HepG2 (cell line): Measurements from ENCODE around the gene ZNF669. TPM values are rescaled to one million over a fixed set of nuclear protein-coding genes. Genes with fewer than 3 reads are reported as not detected.

ENCODE experiments used
- ARID2 ChIP-seq: sonication (generic); formaldehyde crosslinking; IDR thresholded peaks from 2 replicates; pipeline ENCODE4 v1.8.1; 2022; ENCODE audit warnings: mild to moderate bottlenecking, missing genetic modification reagents, borderline replicate concordance
- ARNT2 ChIP-seq: sonication (generic); formaldehyde crosslinking; IDR thresholded peaks from 2 replicates; pipeline ENCODE4 v1.8.0; 2022; ENCODE audit warnings: mild to moderate bottlenecking, low read depth, missing genetic modification reagents, moderate library complexity
- ATF1 ChIP-seq: IDR thresholded peaks from 2 replicates; pipeline ENCODE4 v1.6.1; 2016; ENCODE audit warnings: mild to moderate bottlenecking, control low read depth
- CREB1 ChIP-seq, 2 experiments: fragments of 450-650 bp in 1 of 2; IDR thresholded peaks; 2 replicates each; pipeline ENCODE4 v1.6.1; 2016 to 2017; ENCODE audit warnings: control low read depth in 1 of 2, mild to moderate bottlenecking in 1 of 2, missing compliant biosample characterization in 1 of 2, missing genetic modification characterization in 1 of 2
- E2F1 ChIP-seq: sonication (generic); formaldehyde crosslinking; IDR thresholded peaks from 2 replicates; pipeline ENCODE4 v1.5.0; 2020; ENCODE audit warnings: missing genetic modification reagents
- FOXJ3 ChIP-seq: sonication (generic); formaldehyde crosslinking; IDR thresholded peaks from 2 replicates; pipeline ENCODE4 v1.4.0; 2020; ENCODE audit warnings: missing genetic modification reagents, mild to moderate bottlenecking, borderline replicate concordance
- KLF9 ChIP-seq: IDR thresholded peaks from 2 replicates; pipeline ENCODE4 v1.6.1; 2016; ENCODE audit warnings: low read depth
- NBN ChIP-seq: fragments of 450-650 bp; conservative IDR thresholded peaks from 2 replicates; pipeline ENCODE4 v1.6.1; 2017
- NCOR1 ChIP-seq: fragments of 200-600 bp; sonication (generic); IDR thresholded peaks from 2 replicates; pipeline ENCODE4 v1.7.0; 2017; ENCODE audit warnings: antibody characterized with exemption, low read length, borderline replicate concordance
- NFE2L1 ChIP-seq: sonication (generic); formaldehyde crosslinking; IDR thresholded peaks from 2 replicates; pipeline ENCODE4 v1.4.0; 2020; ENCODE audit warnings: missing genetic modification reagents, mild to moderate bottlenecking, borderline replicate concordance
- NFYC ChIP-seq: IDR thresholded peaks from 2 replicates; pipeline ENCODE4 v1.6.1; 2016; ENCODE audit warnings: missing genetic modification reagents, missing compliant biosample characterization
- SAP130 ChIP-seq: IDR thresholded peaks from 2 replicates; pipeline ENCODE4 v1.6.1; 2016; ENCODE audit warnings: low read depth
- SETDB1 ChIP-seq: sonication (generic); formaldehyde crosslinking; IDR thresholded peaks from 2 replicates; pipeline ENCODE4 v1.5.1; 2020; ENCODE audit warnings: missing genetic modification reagents, mild to moderate bottlenecking, borderline replicate concordance
- SMC3 ChIP-seq: IDR thresholded peaks from 2 replicates; pipeline ENCODE4 v1.6.1; 2011; ENCODE audit warnings: low read length, improper control_type of control experiment
- SOX5 ChIP-seq: IDR thresholded peaks from 2 replicates; pipeline ENCODE4 v1.6.1; 2016; ENCODE audit warnings: borderline replicate concordance
- TBP ChIP-seq: sonication (generic); formaldehyde crosslinking; IDR thresholded peaks from 2 replicates; pipeline ENCODE4 v1.5.0; 2020; ENCODE audit warnings: missing genetic modification reagents
- TFDP2 ChIP-seq: sonication (generic); formaldehyde crosslinking; IDR thresholded peaks from 2 replicates; pipeline ENCODE4 v1.4.0; 2020; ENCODE audit warnings: missing genetic modification reagents
- ZFP90 ChIP-seq: sonication (generic); formaldehyde crosslinking; IDR thresholded peaks from 2 replicates; pipeline ENCODE4 v1.8.0; 2022; ENCODE audit warnings: missing genetic modification reagents, mild to moderate bottlenecking, inconsistent platforms, borderline replicate concordance
- ZNF251 ChIP-seq: sonication (generic); formaldehyde crosslinking; IDR thresholded peaks from 2 replicates; pipeline ENCODE4 v1.9.0; 2021; ENCODE audit warnings: mild to moderate bottlenecking, missing genetic modification reagents
- ZNF451 ChIP-seq: sonication (generic); formaldehyde crosslinking; IDR thresholded peaks from 2 replicates; pipeline ENCODE4 v1.5.0; 2020; ENCODE audit warnings: mild to moderate bottlenecking, missing genetic modification reagents
- ZNF547 ChIP-seq: sonication (generic); formaldehyde crosslinking; IDR thresholded peaks from 2 replicates; pipeline ENCODE4 v1.5.1; 2020; ENCODE audit warnings: mild to moderate bottlenecking, missing genetic modification reagents
- ZNF639 ChIP-seq: conservative IDR thresholded peaks from 2 replicates; pipeline ENCODE4 v1.6.1; 2018; ENCODE audit warnings: missing genetic modification reagents
- ZNF790 ChIP-seq: sonication (generic); formaldehyde crosslinking; IDR thresholded peaks from 2 replicates; pipeline ENCODE4 v1.8.0; 2022; ENCODE audit warnings: missing genetic modification reagents, mild to moderate bottlenecking, borderline replicate concordance
- ZNF839 ChIP-seq: sonication (generic); formaldehyde crosslinking; IDR thresholded peaks from 2 replicates; pipeline ENCODE4 v1.4.0; 2020; ENCODE audit warnings: missing genetic modification reagents, mild to moderate bottlenecking, borderline replicate concordance
- ZUFSP ChIP-seq: sonication (generic); formaldehyde crosslinking; IDR thresholded peaks from 2 replicates; pipeline ENCODE4 v1.9.0; 2021; ENCODE audit warnings: missing genetic modification reagents, mild to moderate bottlenecking, borderline replicate concordance
- polyA plus RNA-seq, 8 experiments: library from polyadenylated mRNA; depleted of rRNA in 3 of 8; stranded (reverse) in 7 of 8; unstranded in 1 of 8; fragments of >200 nt; fragmentation: Illumina TruSeq in 4 of 8; extraction: Trizol in 4 of 8; gene quantifications; 2 replicates each; pipeline versions ENCODE4 v1.2.1 to v1.2.3, GENCODE V29; 2011 to 2016; ENCODE audit warnings: low read depth in 4 of 8, missing spikeins in 1 of 8, mixed read lengths in 1 of 8; ENCODE audit not compliant: insufficient read depth in 1 of 8
- total RNA-seq, 5 experiments: library from RNA; depleted of rRNA; stranded (reverse); fragments of >200 nt; fragmentation: Illumina TruSeq; extraction: Trizol; gene quantifications; 2 replicates each; pipeline ENCODE4 v1.2.3, GENCODE V29; 2016; ENCODE audit warnings: low read depth in 1 of 5

ZNF669 gene
- total and polyA plus RNA-seq, 2 of the 13 experiments (the other 11 are each of a cell fraction or from before 2014, with no cell fraction given), result 3.1 to 14.6 TPM

GRCh38 chr1:247089616-247090375 is 14.4 kb downstream of the ZNF669 start (continued):
- TF ChIP-seq SAP130 (CRISPR knock-in tag) (0 out of 2 replicates have a peak, but pooled peaks have one; percentile 12), E2F1 (CRISPR knock-in tag) (no peak), TFDP2 (CRISPR knock-in tag) (no peak), NBN (no peak), ZNF839 (CRISPR knock-in tag) (no peak), ZNF547 (CRISPR knock-in tag) (0 out of 2 replicates have a peak, but pooled peaks have one; percentile 27), SOX5 (CRISPR knock-in tag) (no peak), ZUFSP (CRISPR knock-in tag) (no peak), NFYC (CRISPR knock-in tag) (no peak), SMC3 (no peak), ZNF639 (no peak), NFE2L1 (CRISPR knock-in tag) (no peak), ARNT2 (CRISPR knock-in tag) (no peak), ZFP90 (no peak; the same call in 1 of the 2 replicates), ZNF790 (CRISPR knock-in tag) (no peak), FOXJ3 (no peak), CREB1 (IDR thresholded peaks at IDR 0.05) (no peak), CREB1 (CRISPR knock-in tag; IDR thresholded peaks at IDR 0.05) (no peak), ZNF451 (CRISPR knock-in tag) (no peak), SETDB1 (CRISPR knock-in tag) (no peak), NCOR1 (no peak), KLF9 (CRISPR knock-in tag) (no peak), ATF1 (no peak), ZNF251 (CRISPR knock-in tag) (no peak), TBP (CRISPR knock-in tag) (no peak), ARID2 (CRISPR knock-in tag) (no peak)
